ENCODE results near the gene B3GLCT.

The B3GLCT gene

GRCh38 chr13:31179754-31180153, 20.0 kb upstream of the B3GLCT start:
- in situ Hi-C loops (cut with MboI; ENCODE audit: low pct_unique_long_range_greater_than_20kb, low sequenced_read_pairs), result no loop called here
- DNase-seq, result peak; percentile 39

GRCh38 chr13:31182987-31183386, 16.8 kb upstream of the B3GLCT start:
- DNase-seq, result no peak
- in situ Hi-C loops (cut with MboI; ENCODE audit: low pct_unique_long_range_greater_than_20kb, low sequenced_read_pairs), result no loop called here

GRCh38 chr13:31184451-31184850, 15.3 kb upstream of the B3GLCT start:
- in situ Hi-C loops (cut with MboI; ENCODE audit: low pct_unique_long_range_greater_than_20kb, low sequenced_read_pairs), result no loop called here
- DNase-seq, result no peak

- in situ Hi-C loops (cut with MboI; ENCODE audit: low pct_unique_long_range_greater_than_20kb, low sequenced_read_pairs), result no loop called here
- DNase-seq, result no peak
Observed at GRCh38 chr13:31184981-31185645, 14.7 kb upstream of the B3GLCT start.

GRCh38 chr13:31191748-31192147, 8.0 kb upstream of the B3GLCT start:
- DNase-seq, result no peak
- in situ Hi-C loops (cut with MboI; ENCODE audit: low pct_unique_long_range_greater_than_20kb, low sequenced_read_pairs), result no loop called here

GRCh38 chr13:31192306-31192705, 7.5 kb upstream of the B3GLCT start:
- no peak for DNase-seq
- in situ Hi-C loops (cut with MboI; ENCODE audit: low pct_unique_long_range_greater_than_20kb, low sequenced_read_pairs), result no loop called here

- in situ Hi-C loops (cut with MboI; ENCODE audit: low pct_unique_long_range_greater_than_20kb, low sequenced_read_pairs), result no loop called here
- no peak for DNase-seq
Observed at GRCh38 chr13:31195616-31196015, 4.2 kb upstream of the B3GLCT start.

- DNase-seq, result no peak
- in situ Hi-C loops (cut with MboI; ENCODE audit: low pct_unique_long_range_greater_than_20kb, low sequenced_read_pairs), result no loop called here
Observed at GRCh38 chr13:31196992-31197391, 2.8 kb upstream of the B3GLCT start.

- in situ Hi-C loops (cut with MboI; ENCODE audit: low pct_unique_long_range_greater_than_20kb, low sequenced_read_pairs), result no loop called here
Observed at GRCh38 chr13:31198519-31198918, 1.3 kb upstream of the B3GLCT start.

GRCh38 chr13:31199527-31199848, 287 bp upstream of the B3GLCT start:
- DNase-seq, result no peak
- in situ Hi-C loops (cut with MboI; ENCODE audit: low pct_unique_long_range_greater_than_20kb, low sequenced_read_pairs), result no loop called here

More at GRCh38 chr13:31198519-31198918, 1.3 kb upstream of the B3GLCT start:
- no peak for DNase-seq

GRCh38 chr13:31200637-31200971, 829 bp downstream of the B3GLCT start:
- DNase-seq, result peak; percentile 53
- in situ Hi-C loops (cut with MboI; ENCODE audit: low pct_unique_long_range_greater_than_20kb, low sequenced_read_pairs), result no loop called here

- in situ Hi-C loops (cut with MboI; ENCODE audit: low pct_unique_long_range_greater_than_20kb, low sequenced_read_pairs), result no loop called here
- DNase-seq, result no peak
Observed at GRCh38 chr13:31201341-31202031, 1.7 kb downstream of the B3GLCT start.

- in situ Hi-C loops (cut with MboI; ENCODE audit: low pct_unique_long_range_greater_than_20kb, low sequenced_read_pairs), result no loop called here
- DNase-seq, result no peak
Observed at GRCh38 chr13:31204592-31204991, 4.8 kb downstream of the B3GLCT start.

- in situ Hi-C loops (cut with MboI; ENCODE audit: low pct_unique_long_range_greater_than_20kb, low sequenced_read_pairs), result no loop called here
- no peak for DNase-seq
Observed at GRCh38 chr13:31207661-31208552, 8.1 kb downstream of the B3GLCT start.

GRCh38 chr13:31208559-31209122, 8.9 kb downstream of the B3GLCT start:
- no peak for DNase-seq
- in situ Hi-C loops (cut with MboI; ENCODE audit: low pct_unique_long_range_greater_than_20kb, low sequenced_read_pairs), result no loop called here

- in situ Hi-C loops (cut with MboI; ENCODE audit: low pct_unique_long_range_greater_than_20kb, low sequenced_read_pairs), result no loop called here
- DNase-seq, result no peak
Observed at GRCh38 chr13:31209172-31209840, 9.5 kb downstream of the B3GLCT start.

GRCh38 chr13:31209841-31210210, 10.1 kb downstream of the B3GLCT start:
- in situ Hi-C loops (cut with MboI; ENCODE audit: low pct_unique_long_range_greater_than_20kb, low sequenced_read_pairs), result no loop called here
- DNase-seq, result no peak

- in situ Hi-C loops (cut with MboI; ENCODE audit: low pct_unique_long_range_greater_than_20kb, low sequenced_read_pairs), result no loop called here
- DNase-seq, result no peak
Observed at GRCh38 chr13:31213651-31214289, 14.0 kb downstream of the B3GLCT start.

- in situ Hi-C loops (cut with MboI; ENCODE audit: low pct_unique_long_range_greater_than_20kb, low sequenced_read_pairs), result no loop called here
- no peak for DNase-seq
Observed at GRCh38 chr13:31214435-31214834, 14.7 kb downstream of the B3GLCT start.

Data from KBM-7 (cell line).